Ecto neural progenitor cell (in vitro differentiated cells): ENCODE measurements around the gene HS6ST2.
"Not testable (repeated sequence)": the region's sequence is repeated elsewhere in the genome, so short reads cannot be mapped to it uniquely, and the experiment has no call there.

ENCODE experiments used
- DNase-seq: peaks from one replicate; pipeline ENCODE4 v3.0.0-alpha.2; 2018; ENCODE audit warnings: low spot score

HS6ST2 gene

DNA sequence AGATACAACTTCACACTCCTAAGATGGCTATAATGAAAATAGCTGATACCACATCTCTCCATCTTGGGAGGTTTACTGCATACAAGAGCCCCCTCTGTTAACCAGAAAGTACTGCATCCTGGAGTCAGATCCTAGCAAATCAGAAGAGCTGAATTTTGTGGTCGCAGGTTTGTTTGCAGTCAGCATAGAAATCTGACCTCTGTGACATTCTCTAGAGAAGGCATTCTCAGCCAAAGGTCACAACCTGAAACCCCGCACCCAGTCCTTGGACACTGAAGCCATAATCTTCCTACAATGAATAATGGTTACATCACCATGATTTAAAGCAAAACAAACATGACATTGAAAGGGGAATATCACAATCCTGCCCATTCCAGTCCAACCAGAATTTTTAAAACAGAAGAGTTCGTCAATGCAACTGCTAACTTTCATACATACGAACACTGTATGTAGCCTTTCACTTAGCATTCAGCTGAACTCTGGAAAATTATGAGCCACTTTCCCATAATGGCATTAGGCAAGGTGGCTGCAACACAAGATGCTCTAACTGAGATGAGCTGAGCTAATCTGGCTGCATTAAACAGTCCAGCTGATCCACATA is 17.6 kb downstream of the HS6ST2 start:
- DNase-seq: no peak

DNA sequence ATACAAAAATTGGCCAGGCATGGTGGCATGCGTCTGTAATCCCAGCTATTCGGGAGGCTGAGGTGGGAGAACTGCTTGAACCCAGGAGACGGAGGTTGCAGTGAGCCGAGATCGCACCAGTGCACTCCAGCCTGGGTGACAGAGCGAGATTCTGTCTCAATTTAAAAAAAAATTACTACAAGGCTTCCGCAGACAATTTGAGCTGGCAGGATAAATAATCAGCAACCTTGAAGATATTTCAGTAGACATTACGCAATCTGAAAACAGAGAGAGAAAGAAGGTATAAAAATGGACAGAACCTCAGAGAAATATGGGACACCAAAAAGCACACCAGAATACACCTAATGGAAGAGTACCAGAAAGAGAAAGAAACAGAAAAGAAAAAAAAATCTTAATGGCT is 25.3 kb downstream of the HS6ST2 start:
- no peak for DNase-seq

- no peak for DNase-seq
Observed at GRCh38 chrX:132924426-132924825, 34.0 kb downstream of the HS6ST2 start.

- no peak for DNase-seq
Observed at GRCh38 chrX:132918523-132918922, 39.9 kb downstream of the HS6ST2 start.

GRCh38 chrX:132916349-132916748 is 42.1 kb downstream of the HS6ST2 start:
- DNase-seq: no peak

DNA sequence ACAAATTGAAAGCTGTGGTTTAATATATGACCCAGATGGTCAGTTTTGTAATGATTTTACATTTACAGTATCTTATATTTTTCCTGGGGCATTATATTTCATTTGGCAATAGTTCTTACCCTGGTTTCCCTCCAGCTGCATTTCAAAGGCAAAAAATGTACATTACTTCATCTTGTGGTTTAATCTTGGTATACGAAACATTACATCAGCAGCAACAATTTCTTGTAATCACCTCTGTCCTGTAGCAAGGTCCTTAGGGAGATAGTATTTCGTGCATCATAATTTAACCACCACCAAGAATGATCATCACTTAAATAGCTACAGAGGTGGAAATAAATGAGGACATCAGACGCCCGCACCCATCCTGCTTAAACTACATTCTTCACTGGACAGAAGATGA is 48.8 kb downstream of the HS6ST2 start:
- no peak for DNase-seq

DNA sequence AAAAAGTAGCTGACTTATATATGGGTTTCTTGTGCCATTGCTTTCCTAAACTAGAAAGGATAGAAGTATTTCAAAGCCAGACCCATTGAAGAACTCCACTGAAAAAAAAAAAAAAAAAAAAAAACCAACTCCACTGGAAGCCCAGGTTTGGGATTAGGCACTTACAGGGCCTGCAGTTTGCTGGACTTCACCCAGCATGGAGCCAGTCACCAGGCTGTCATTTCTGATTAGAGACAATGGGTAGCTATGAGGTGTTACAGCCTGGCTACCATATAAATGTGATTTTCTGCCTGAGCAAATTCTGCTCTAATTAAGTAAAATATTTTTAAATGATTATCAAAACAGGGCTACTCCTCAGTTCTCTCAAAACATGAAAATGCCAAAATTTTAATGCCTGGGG is 49.5 kb downstream of the HS6ST2 start:
- DNase-seq: no peak

DNA sequence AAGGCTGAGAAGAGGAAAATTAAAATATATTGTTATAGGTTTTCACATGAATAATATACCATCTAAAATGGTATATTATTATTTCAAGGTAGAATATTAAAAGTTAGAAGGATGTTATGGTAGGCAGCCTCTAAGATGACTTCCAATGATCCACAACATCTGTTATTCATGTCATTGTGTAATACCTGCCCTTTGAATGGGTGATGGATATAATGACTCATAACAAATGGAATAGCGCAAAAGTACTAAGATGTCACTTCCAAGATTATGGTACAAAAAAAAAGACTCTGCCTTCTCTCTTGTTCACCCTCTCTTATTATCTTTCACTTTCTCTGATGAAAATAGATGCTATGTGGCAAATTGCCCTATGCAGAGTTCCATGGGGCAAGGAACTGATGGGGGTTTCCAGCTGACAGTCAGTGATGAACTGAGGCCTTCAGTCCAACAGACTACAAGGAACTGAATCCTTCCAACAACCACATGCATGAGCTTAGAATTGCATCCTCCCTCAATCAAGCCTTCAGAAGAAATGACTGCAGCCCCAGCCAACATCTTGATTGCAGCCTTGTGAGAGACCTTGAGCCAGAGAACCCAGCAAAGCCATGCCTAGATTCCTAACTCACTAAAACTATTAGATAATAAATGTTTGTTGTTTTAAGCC is 57.7 kb downstream of the HS6ST2 start:
- no peak for DNase-seq

DNA sequence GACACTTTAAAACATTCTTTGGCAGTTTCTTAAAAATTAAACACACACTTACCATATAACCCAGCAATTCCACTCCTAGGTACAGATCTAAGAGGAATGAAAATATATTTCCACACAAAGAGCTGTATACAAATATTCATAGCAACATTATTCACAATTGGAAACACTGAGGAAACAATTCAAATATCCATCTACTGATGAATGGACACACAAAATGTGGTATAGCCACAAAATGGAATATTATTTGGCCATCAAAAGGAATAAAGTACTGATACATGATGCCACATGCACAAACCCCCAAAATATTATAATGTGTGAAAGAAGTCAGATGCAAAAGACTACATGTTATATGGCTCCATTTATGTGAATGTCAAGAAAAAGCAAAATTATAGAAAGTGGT is 70.9 kb downstream of the HS6ST2 start:
- no peak for DNase-seq

GRCh38 chrX:132883358-132883915 is 75.0 kb downstream of the HS6ST2 start:
- no peak for DNase-seq

DNA sequence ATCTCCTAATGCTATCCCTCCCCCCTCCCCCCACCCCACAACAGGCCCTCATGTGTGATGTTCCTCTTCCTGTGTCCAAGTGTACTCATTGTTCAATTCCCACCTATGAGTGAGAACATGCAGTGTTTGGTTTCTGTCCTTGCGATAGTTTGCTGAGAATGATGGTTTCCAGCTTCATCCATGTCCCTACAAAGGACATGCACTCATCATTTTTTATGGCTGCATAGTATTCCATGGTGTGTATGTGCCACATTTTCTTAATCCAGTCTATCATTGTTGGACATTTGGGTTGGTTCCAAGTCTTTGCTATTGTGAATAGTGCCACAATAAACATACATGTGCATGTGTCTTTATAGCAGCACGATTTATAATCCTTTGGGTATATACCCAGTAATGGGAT is 77.7 kb downstream of the HS6ST2 start:
- not testable (repeated sequence) for DNase-seq

DNA sequence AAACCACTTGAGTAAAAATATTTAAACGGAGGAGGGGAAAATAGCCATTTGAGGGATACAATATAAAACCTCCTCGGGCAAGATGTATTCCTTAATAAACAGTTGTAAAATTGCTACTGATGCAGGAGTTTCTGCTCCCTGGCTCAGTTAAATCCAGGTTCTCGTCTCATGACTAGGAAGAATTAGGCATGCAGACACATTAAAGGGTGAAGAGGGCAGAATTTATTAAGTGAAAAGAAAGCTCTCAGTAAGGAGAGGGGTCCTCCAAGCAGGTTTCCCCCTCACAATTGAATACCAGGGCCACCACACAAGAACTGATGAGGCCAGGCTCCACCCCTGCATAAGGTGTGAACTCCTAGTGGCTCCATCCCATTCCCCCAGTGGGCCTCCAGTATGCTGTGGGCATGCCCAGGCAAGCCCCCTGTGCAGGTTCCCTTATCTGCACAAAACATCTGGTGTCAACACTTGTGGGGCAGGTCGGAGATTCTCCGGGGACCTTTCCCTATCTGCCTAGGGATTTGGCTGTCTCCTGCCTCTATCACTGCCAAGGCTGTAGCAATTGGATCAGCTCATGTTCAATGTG is 80.4 kb downstream of the HS6ST2 start:
- DNase-seq: peak; percentile 46

GRCh38 chrX:132876523-132877338 is 81.7 kb downstream of the HS6ST2 start:
- peak; percentile 48 for DNase-seq

DNA sequence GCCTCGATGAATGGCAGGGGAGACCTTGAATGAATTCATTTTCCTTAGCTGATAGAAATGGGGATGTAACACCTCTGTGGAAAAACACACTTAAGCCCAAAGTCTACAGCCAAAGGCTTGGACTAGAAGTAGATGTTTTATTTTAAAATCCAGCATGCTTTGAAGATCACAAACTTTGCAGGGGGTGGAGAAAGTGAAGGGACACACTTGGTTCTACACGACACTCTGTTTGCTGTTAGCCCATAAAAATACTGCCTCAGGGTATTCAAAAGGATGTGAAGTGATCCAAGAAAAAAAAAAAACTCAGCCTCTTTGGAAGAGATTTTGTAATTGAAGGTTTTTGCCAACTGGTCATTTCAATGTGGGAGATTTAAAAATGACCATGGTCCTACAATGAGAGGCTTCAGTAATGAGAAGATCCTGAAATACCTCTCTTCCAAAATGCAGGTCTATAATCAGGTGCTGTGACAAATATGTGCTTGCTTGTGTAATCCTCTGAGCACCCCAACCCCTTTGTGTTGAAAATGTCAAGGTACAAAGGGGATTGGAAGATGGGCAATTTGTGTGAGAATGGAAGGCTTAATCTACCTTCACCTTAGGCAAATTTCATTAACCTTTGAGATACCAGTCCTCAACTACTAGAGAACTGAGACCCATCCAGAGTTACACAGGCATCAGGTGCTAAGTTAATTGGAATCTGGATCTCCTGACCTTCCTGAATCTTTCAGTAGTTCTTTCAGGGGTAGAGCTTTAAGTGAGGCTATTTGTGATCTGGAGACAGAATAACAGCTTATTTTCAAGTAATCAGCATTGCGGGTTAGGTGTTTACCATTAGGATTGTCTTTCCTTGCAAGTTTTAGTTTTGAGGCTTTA is 82.5 kb downstream of the HS6ST2 start:
- no peak for DNase-seq

- no peak for DNase-seq
Observed at GRCh38 chrX:132862562-132862961, 95.9 kb downstream of the HS6ST2 start.

- no peak for DNase-seq
Observed at GRCh38 chrX:132861076-132861475, 97.4 kb downstream of the HS6ST2 start.

GRCh38 chrX:132860200-132860599 is 98.2 kb downstream of the HS6ST2 start:
- no peak for DNase-seq

DNA sequence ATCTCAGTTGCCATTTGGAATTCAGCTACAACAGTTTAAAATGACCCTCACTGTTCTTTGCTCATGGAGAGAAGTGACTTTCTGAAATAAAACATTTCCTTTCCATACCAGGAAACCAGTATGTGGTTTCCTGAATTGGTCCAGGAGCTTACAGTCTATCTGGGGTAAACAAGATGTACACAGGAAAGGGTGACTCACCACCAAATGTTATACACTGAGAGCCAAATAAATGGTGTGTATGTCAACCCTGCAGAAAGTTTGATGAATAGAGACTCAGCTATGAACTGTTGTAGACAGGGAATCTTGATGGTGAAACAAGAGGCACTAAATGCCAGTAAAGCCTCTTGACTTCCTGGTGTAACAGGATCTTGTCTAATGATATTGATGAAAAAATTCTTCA is 100.4 kb downstream of the HS6ST2 start:
- no peak for DNase-seq

- DNase-seq: no peak
Observed at GRCh38 chrX:132855780-132856341, 102.6 kb downstream of the HS6ST2 start.

- DNase-seq: no peak
Observed at GRCh38 chrX:132853040-132853439, 105.4 kb downstream of the HS6ST2 start.

DNA sequence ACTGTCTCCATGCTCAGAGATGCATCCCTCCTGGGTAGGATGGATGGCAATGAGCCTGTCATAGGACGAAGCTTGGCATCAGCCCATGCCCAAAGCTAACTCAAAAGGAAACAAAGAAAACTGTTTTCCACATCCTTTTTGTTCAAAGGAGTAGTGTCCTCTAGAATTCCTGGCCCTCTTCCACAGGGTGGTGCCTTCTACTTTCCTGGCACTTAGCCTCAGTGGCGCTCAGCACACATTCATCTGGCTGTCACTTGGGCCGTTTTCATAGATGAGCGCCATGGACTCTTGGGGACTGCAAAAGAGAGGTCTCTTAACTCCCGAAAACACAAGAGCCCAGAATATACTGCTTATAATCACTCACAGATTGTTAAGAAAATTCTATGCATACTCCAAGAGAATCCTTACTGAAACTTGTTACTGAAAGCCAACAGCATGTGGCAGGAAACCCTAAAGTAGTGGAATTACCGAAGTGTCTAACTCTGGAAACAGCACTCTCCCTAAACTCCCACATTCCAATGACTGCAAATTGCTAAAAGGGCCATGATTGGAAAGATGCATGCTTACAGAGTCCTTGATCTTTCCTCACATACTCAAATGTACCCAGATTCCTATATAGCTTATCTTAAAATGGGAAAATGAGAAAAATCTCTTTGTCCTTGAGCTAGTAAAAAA is 110.0 kb downstream of the HS6ST2 start:
- DNase-seq: no peak
